IPS-11a (cell line): ENCODE results near the gene GPSM1.

Experiments
- H3K4me3 ChIP-seq: one replicate; pipeline ENCODE4 v1.5.1; 2013; ENCODE audit warnings: low read depth, low read length, control low read depth

The GPSM1 gene

DNA sequence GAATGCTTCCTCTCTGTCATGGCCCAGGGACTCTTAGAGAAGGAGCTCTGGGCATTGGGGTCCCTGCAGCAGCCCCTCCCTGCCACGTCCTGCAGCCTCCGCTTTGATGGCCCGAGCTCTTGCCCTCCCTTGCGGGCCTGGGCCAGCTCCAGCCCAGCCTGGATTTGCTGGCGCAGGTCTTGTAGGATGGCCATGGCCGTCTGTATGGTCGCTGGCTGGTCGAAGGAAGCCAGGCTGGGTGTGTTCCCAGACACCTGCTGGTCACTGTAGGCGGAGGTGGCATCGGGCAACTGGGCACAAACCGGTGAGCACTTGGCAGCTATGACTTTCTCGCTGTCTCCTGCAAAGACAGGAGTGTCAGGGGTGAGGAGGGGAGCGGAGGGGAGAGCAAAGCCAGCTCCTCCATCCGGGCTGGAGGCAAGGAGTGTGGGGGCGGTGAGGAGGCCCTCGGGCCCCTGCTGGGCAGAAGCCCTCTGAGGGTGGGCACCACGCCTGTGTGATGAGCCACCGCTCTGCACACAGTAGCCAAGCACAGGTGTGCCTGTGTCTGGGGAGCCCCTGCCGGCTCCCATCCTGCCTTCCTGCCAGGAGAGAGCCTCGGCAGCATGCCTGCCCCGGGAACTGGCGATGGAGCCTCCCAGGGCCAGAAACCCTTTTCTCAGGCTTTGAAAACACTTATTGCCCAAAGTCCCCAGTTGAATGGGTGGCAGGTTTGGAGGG is 35.9 kb upstream of the GPSM1 start:
- H3K4me3 ChIP-seq = no peak overlapping the region

GRCh38 chr9:136292026-136292538 is 35.3 kb upstream of the GPSM1 start:
- H3K4me3 ChIP-seq = no peak overlapping the region

GRCh38 chr9:136292591-136293448 is 34.5 kb upstream of the GPSM1 start:
- H3K4me3 ChIP-seq = no peak overlapping the region

DNA sequence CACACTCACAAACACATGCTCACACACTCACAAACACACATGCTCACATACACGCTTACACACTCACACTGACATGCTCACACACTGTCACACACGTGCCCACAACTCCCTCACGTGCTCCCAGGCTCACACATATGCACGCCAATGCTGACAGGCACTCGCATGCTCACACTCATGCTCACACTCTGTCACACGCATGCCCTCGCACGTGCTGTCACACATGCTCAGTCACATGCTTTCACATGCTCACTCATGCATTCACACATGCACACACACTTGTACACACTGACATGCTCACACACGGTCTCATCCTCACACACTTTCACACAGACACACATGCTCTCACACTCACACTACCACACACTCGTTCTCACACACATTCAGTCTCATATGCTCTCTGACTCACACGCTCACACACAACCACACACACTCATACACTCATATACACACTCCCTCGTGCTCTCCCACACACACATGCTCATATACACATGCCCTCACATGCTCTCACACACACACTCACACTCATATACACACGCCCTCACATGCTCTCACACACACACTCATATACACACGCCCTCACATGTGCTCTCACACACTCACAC is 33.8 kb upstream of the GPSM1 start:
- H3K4me3 ChIP-seq = no peak overlapping the region

- no peak overlapping the region for H3K4me3 ChIP-seq
Measured at GRCh38 chr9:136294437-136294836, 32.9 kb upstream of the GPSM1 start.

- no peak overlapping the region for H3K4me3 ChIP-seq
Measured at GRCh38 chr9:136295055-136295454, 32.3 kb upstream of the GPSM1 start.

DNA sequence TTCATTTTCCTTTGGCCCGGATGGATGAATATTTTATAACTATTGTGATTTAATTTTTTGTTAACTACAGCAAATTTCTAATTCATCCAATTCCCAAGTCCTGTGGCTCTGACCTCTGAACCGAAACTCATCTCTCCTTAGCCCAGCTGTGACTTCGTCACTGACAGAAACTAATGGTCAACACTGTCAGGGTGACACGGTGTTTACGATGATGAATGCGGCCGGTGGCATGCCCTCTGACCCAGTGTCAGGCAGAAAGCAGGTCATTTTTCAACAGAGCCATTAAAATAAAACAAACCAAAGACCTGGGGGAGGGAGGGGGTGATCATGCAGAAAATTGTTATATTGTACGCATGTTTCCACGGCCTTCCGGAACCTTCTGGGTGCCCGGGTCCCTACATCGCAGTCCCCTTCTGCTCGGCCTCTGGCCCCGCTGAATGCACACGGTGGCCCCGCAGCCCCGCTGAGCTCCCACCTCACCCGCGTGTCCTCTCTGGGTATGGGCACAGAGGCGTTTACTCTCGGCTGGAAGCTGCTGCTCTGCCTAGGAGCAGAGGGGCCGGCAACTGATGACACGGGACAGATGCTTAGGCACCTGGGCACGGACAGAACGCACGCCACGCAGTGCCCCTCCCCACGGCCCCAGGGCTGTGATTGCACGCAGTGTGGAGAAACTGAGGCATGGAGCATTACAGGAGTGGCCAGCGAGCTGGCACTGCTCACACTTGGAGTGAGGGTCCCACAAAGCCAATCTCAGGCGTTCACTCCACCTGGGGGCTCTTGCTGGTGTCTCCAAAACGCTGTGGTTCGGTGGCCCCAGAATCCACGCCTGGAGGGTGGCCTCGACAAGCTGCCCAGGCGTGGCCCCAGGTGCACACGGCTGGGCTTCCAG is 31.6 kb upstream of the GPSM1 start:
- no peak overlapping the region for H3K4me3 ChIP-seq

DNA sequence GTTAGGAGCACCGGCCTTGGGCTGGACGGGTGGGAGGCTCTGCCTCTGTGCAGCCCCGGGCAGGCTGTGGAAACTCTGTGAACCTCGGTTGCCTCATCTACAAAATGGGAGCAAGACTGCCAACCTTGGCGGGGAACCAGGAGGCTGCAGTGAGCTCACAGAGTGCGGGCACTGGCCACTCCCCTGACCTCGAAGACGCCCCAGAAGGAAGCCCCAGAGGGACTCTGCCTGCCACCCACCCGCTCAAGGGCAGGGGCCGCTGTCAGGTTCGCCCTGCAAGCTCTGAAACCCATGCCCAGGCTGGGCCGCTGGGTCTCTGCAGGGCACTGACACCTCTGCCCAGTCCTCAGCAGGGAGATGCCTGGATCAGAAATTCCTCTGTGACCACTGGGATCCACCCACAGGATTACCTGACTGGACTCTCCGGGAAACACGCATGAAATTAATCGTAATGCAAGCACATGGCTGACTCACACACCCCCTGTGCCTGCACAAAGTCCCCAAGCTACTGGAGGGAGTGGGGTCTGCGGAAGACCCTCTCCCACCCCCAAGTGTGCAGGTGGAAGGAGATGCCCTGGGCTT is 30.8 kb upstream of the GPSM1 start:
- no peak overlapping the region for H3K4me3 ChIP-seq

GRCh38 chr9:136297016-136297691 is 30.2 kb upstream of the GPSM1 start:
- H3K4me3 ChIP-seq = no peak overlapping the region

GRCh38 chr9:136297766-136298735 is 29.3 kb upstream of the GPSM1 start:
- no peak overlapping the region for H3K4me3 ChIP-seq

GRCh38 chr9:136299116-136299515 is 28.2 kb upstream of the GPSM1 start:
- H3K4me3 ChIP-seq = no peak overlapping the region

DNA sequence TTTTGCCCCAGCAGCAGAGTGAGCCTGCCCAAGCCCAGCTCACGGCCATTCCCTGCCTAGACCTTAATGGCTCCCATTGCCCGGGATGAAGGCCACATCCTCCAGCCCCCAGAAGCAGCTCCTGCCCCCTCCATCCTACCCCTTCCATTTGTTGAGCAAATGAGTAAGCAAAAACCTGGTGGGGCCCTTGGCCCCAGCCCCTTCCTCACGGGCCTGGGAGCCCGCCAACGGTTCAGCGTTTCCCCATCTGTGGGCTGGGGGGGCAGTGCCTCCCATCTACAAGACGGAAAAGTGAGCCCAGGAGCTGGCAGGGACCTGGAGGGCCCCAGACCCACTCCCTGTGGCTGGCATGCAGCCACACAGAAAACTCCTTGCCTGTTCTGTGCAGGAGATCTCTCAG is 27.8 kb upstream of the GPSM1 start:
- H3K4me3 ChIP-seq = no peak overlapping the region

DNA sequence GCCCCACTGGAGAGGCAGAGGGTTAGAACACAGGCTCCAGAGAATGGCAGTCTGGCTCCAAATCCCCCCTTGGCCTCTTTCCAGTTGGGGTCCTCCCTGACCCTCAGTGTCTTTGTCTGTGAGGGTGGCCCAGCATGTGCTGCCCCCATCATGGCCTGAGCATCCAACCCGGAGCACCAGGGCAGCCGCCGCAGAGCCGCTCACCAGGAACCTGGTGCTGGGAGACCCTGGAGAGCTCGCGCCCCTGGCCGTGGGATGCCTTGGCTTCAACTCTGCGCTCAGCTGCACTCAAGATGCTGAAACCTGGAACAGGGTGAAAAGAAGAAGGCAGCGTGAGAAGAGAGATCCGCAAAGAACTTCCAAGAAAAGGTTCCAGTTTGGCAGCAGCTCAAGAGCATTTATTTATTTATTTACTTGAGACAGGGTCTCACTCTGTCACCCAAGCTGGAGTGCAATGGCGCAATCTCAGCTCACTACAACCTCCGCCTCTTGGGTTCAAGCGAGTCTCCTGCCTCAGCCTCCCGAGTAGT is 27.3 kb upstream of the GPSM1 start:
- no peak overlapping the region for H3K4me3 ChIP-seq

GRCh38 chr9:136300866-136301265 is 26.5 kb upstream of the GPSM1 start:
- H3K4me3 ChIP-seq = no peak overlapping the region

DNA sequence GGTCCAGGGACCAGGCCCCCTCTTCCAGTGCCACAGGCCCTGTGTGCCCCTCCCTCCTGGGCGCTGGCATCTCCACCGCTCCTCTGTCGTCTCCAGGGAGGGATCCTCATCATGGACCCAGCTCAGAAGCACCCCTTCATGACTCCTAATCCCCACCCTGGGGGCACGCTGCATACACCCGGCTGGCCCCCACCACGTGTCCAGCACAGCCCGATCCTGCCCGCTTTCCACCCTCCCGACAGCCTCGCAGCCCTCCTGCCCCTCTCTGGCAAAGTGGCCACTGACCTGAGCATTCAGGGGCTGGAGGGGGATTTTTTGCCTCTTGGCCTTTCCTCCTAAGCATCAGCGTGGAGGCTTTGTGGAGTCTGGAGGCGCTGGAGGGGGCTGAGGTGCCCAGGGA is 24.8 kb upstream of the GPSM1 start:
- no peak overlapping the region for H3K4me3 ChIP-seq

DNA sequence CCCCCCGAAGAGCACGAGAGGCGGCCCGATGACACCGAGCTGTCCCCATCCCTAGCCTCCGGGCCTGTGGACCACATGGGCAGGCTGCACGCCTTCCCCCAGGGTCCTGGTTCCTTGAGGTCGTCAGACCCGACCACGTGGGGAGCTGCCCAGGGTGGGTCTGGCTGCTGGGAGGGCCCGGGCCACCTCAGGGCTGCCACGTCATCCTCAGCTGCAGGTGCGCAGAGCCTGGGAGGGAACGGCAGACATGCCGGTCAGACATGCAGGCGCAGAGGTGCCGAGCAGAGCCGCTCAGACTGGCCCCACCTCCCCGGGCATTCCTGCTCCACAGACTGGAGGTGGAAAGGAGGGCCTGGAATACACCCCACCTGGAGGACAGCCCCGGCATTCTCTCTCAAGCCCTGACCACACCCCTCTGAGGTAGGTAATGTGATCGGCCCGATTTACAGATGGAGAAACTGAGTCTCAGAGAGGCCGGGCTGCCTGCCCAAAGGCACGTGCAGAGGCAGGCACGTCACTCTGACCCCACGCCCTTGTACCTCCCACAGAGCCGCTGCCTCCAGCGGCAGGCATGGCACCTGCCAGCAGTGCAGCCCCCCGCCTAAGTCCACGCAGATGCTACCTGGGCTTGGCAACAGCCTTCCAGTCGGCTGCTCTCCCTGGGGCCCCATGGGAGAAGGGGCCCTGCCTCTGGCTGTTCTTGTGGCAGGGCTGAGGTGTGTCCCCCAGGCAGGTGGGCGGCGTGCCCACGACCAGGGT is 24.1 kb upstream of the GPSM1 start:
- no peak overlapping the region for H3K4me3 ChIP-seq

DNA sequence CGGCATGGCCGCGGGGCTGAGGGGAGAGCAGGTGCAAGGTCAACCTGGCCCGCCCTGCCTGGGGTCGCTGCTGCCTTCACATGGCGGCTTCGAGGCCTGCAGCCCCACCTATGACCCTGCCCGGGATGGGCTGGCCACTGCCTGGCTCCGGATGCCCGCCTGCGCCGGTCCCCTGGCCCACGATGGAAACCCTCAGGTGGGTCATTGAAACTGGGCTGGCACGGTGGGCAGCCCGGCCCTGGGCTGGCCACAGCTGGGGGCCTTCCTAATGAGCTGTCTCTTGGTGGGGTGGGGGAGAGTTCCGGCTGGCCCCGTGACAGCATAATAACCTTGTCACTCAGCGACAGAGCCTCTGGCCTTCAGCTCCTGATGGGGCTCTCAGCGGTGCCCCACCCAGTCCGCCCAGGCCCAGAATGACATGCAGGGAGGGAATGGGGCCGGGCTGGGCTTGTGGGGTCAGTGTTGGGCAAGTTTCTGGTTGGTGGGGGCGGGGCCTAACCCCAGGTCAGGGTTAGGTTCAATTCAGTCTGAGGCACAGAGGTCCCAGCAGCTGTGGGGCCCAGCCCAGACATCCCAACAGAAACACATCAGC is 23.4 kb upstream of the GPSM1 start, which contains the start of gene CCDC187:
TSS of gene CCDC187 (minus strand) at position 270 of the 592 bp plus-strand sequence. CDS start at position 6, 264 bp downstream.
- H3K4me3 ChIP-seq = no peak within 1 kb of the TSS
